ENCODE data around the gene HAUS5.

The HAUS5 gene

DNA sequence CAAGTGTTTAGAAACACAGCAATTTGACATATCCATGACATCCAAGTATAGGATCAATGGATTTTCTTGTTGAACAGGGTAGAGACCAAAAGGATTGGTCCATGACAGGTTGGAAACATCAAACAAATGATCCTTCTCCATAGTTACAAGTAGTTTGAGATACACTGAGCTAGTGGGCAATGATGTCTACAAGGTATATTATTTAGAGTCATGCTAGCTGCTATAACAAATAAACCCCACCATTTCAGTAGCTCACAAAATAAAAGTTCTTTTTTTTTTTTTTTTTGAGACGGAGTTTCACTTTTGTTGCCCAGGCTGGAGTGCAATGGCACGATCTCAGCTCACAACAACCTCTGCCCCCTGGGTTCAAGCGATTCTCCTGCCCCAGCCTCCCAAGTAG is 4.9 kb upstream of the HAUS5 start:
- peaks cover 0 to 3% of the 10 kb centered on the region in 2 donors for H3K9me3 ChIP-seq (ENCODE audit: control insufficient read depth in 2 of 2, low read length in 2 of 2)
- H3K36me3 ChIP-seq (ENCODE audit: control insufficient read depth in 2 of 2, insufficient read depth in 2 of 2, low read length in 2 of 2): no peaks in the 10 kb centered on the region
- H3K9ac ChIP-seq (ENCODE audit: low read depth in 1 of 2, low read length in 2 of 2): no peak overlapping the region
- H3K27ac ChIP-seq (ENCODE audit: low read depth in 2 of 2, low read length in 2 of 2): no peak overlapping the region
- peaks cover 0 to 7% of the 10 kb centered on the region in 2 donors for H3K4me1 ChIP-seq (ENCODE audit: control insufficient read depth in 2 of 2, insufficient read depth in 2 of 2, low read length in 2 of 2)
- H3K4me3 ChIP-seq (ENCODE audit: low read length in 2 of 2): no peak overlapping the region
- H3K27me3 ChIP-seq (ENCODE audit: control insufficient read depth in 2 of 2, insufficient read depth in 2 of 2, low read length in 2 of 2): no peaks in the 10 kb centered on the region

DNA sequence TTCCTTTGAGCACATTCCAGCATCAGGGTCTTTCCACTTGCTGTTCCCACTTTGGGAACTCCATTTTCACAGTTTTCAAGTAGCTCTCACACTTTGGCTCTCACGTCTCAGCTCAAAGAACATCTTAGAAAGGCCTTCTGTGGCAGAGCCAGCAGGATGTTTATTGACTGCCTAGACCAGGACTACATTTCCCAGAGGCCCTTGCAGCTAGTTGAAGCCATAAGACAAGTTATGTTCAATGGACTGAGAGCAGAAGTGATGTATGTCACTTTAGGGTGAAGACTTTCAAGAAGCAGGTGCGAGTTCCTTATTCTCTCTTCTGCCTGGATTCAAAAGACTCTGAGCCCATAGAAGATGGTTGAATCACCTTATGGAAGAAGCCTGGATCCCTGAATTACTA is 4.3 kb upstream of the HAUS5 start:
- H3K27ac ChIP-seq (ENCODE audit: low read depth in 2 of 2, low read length in 2 of 2): no peak overlapping the region
- no peaks in the 10 kb centered on the region for H3K36me3 ChIP-seq (ENCODE audit: control insufficient read depth in 2 of 2, insufficient read depth in 2 of 2, low read length in 2 of 2)
- H3K4me3 ChIP-seq (ENCODE audit: low read length in 2 of 2): no peak overlapping the region
- H3K27me3 ChIP-seq (ENCODE audit: control insufficient read depth in 2 of 2, insufficient read depth in 2 of 2, low read length in 2 of 2): no peaks in the 10 kb centered on the region
- peaks cover 0 to 3% of the 10 kb centered on the region in 2 donors for H3K9me3 ChIP-seq (ENCODE audit: control insufficient read depth in 2 of 2, low read length in 2 of 2)
- peaks cover 5 to 12% of the 10 kb centered on the region in 2 donors for H3K4me1 ChIP-seq (ENCODE audit: control insufficient read depth in 2 of 2, insufficient read depth in 2 of 2, low read length in 2 of 2)
- no peak overlapping the region for H3K9ac ChIP-seq (ENCODE audit: low read depth in 1 of 2, low read length in 2 of 2)

GRCh38 chr19:35609851-35610353 is 2.6 kb upstream of the HAUS5 start:
- Histone ChIP-seq H3K9me3 (ENCODE audit: control insufficient read depth in 2 of 2, low read length in 2 of 2) (peaks cover 0 to 3% of the 10 kb centered on the region in 2 donors), H3K4me3 (ENCODE audit: low read length in 2 of 2) (no peak overlapping the region), H3K9ac (ENCODE audit: low read depth in 1 of 2, low read length in 2 of 2) (no peak overlapping the region), H3K27me3 (ENCODE audit: control insufficient read depth in 2 of 2, insufficient read depth in 2 of 2, low read length in 2 of 2) (no peaks in the 10 kb centered on the region), H3K27ac (ENCODE audit: low read depth in 2 of 2, low read length in 2 of 2) (peak overlapping the region in 1 of 2 donors; percentile 16), H3K4me1 (ENCODE audit: control insufficient read depth in 2 of 2, insufficient read depth in 2 of 2, low read length in 2 of 2) (peaks cover 5 to 12% of the 10 kb centered on the region in 2 donors), H3K36me3 (ENCODE audit: control insufficient read depth in 2 of 2, insufficient read depth in 2 of 2, low read length in 2 of 2) (no peaks in the 10 kb centered on the region)

DNA sequence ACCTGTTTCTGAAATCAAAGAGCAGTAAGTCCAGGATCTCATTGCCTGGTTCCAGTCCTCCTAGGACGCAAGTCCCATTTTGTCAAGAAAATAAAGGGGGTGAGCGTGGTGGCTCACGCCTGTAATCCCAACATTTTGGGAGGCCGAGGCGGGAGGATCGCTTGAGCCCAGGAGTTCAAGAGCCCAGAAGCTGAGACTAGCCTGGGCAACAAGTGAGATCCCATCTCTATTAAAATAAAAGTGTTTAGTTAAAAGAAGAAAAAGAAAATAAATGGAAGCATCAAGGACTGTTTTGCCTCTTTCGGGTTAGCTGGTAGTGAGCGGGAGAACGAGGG is 344 bp upstream of the HAUS5 start:
- peaks cover 2 to 4% of the 10 kb centered on the region in 2 donors for H3K36me3 ChIP-seq (ENCODE audit: control insufficient read depth in 2 of 2, insufficient read depth in 2 of 2, low read length in 2 of 2)
- peaks cover 5 to 12% of the 10 kb centered on the region in 2 donors for H3K4me1 ChIP-seq (ENCODE audit: control insufficient read depth in 2 of 2, insufficient read depth in 2 of 2, low read length in 2 of 2)
- peaks cover 0 to 3% of the 10 kb centered on the region in 2 donors for H3K9me3 ChIP-seq (ENCODE audit: control insufficient read depth in 2 of 2, low read length in 2 of 2)
- H3K4me3 ChIP-seq (ENCODE audit: low read length in 2 of 2): peak overlapping the region; percentile 80 to 82
- H3K9ac ChIP-seq (ENCODE audit: low read depth in 1 of 2, low read length in 2 of 2): peak overlapping the region in 1 of 2 donors; percentile 31
- no peak overlapping the region for H3K27ac ChIP-seq (ENCODE audit: low read depth in 2 of 2, low read length in 2 of 2)
- no peaks in the 10 kb centered on the region for H3K27me3 ChIP-seq (ENCODE audit: control insufficient read depth in 2 of 2, insufficient read depth in 2 of 2, low read length in 2 of 2)

DNA sequence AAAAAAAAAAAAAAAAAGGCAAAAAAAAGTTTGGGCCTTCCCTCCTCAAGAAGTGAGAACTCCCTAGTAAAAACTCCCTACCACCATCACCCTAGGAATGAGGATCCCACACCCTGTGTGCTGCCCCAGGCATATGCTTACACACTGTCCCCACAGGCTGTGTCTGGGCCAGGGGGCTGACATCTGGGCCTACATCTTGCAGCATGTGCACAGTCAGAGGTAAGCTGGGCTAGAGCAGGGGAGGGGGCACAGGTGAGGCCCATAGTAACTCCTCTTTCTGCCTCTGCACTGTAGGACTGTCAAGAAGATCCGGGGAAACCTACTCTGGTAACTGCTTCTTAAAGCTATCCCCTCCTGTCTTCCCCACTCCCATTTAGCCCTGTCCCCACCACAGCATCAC is 1.0 kb downstream of the HAUS5 start:
- H3K4me3 ChIP-seq (ENCODE audit: low read length in 2 of 2): no peak overlapping the region
- H3K36me3 ChIP-seq (ENCODE audit: control insufficient read depth in 2 of 2, insufficient read depth in 2 of 2, low read length in 2 of 2): peaks cover 2 to 4% of the 10 kb centered on the region in 2 donors
- no peaks in the 10 kb centered on the region for H3K9me3 ChIP-seq (ENCODE audit: control insufficient read depth in 2 of 2, low read length in 2 of 2)
- H3K27ac ChIP-seq (ENCODE audit: low read depth in 2 of 2, low read length in 2 of 2): no peak overlapping the region
- peaks cover 5 to 12% of the 10 kb centered on the region in 2 donors for H3K4me1 ChIP-seq (ENCODE audit: control insufficient read depth in 2 of 2, insufficient read depth in 2 of 2, low read length in 2 of 2)
- H3K9ac ChIP-seq (ENCODE audit: low read depth in 1 of 2, low read length in 2 of 2): no peak overlapping the region
- no peaks in the 10 kb centered on the region for H3K27me3 ChIP-seq (ENCODE audit: control insufficient read depth in 2 of 2, insufficient read depth in 2 of 2, low read length in 2 of 2)

GRCh38 chr19:35615036-35615435 is 2.5 kb downstream of the HAUS5 start:
- H3K36me3 ChIP-seq (ENCODE audit: control insufficient read depth in 2 of 2, insufficient read depth in 2 of 2, low read length in 2 of 2): peaks cover 2 to 4% of the 10 kb centered on the region in 2 donors
- H3K27me3 ChIP-seq (ENCODE audit: control insufficient read depth in 2 of 2, insufficient read depth in 2 of 2, low read length in 2 of 2): no peaks in the 10 kb centered on the region

GRCh38 chr19:35618857-35619256 is 6.3 kb downstream of the HAUS5 start:
- Histone ChIP-seq H3K4me3 (ENCODE audit: low read length in 2 of 2) (no peak overlapping the region), H3K27me3 (ENCODE audit: control insufficient read depth in 2 of 2, insufficient read depth in 2 of 2, low read length in 2 of 2) (no peaks in the 10 kb centered on the region), H3K36me3 (ENCODE audit: control insufficient read depth in 2 of 2, insufficient read depth in 2 of 2, low read length in 2 of 2) (peaks cover 2 to 4% of the 10 kb centered on the region in 2 donors), H3K9ac (ENCODE audit: low read depth in 1 of 2, low read length in 2 of 2) (no peak overlapping the region), H3K9me3 (ENCODE audit: control insufficient read depth in 2 of 2, low read length in 2 of 2) (no peaks in the 10 kb centered on the region), H3K4me1 (ENCODE audit: control insufficient read depth in 2 of 2, insufficient read depth in 2 of 2, low read length in 2 of 2) (no peaks in the 10 kb centered on the region), H3K27ac (ENCODE audit: low read depth in 2 of 2, low read length in 2 of 2) (no peak overlapping the region)

More at GRCh38 chr19:35615036-35615435, 2.5 kb downstream of the HAUS5 start:
- H3K9me3 ChIP-seq (ENCODE audit: control insufficient read depth in 2 of 2, low read length in 2 of 2): no peaks in the 10 kb centered on the region
- H3K9ac ChIP-seq (ENCODE audit: low read depth in 1 of 2, low read length in 2 of 2): no peak overlapping the region
- no peak overlapping the region for H3K27ac ChIP-seq (ENCODE audit: low read depth in 2 of 2, low read length in 2 of 2)
- H3K4me1 ChIP-seq (ENCODE audit: control insufficient read depth in 2 of 2, insufficient read depth in 2 of 2, low read length in 2 of 2): peaks cover 5 to 12% of the 10 kb centered on the region in 2 donors
- no peak overlapping the region for H3K4me3 ChIP-seq (ENCODE audit: low read length in 2 of 2)

DNA sequence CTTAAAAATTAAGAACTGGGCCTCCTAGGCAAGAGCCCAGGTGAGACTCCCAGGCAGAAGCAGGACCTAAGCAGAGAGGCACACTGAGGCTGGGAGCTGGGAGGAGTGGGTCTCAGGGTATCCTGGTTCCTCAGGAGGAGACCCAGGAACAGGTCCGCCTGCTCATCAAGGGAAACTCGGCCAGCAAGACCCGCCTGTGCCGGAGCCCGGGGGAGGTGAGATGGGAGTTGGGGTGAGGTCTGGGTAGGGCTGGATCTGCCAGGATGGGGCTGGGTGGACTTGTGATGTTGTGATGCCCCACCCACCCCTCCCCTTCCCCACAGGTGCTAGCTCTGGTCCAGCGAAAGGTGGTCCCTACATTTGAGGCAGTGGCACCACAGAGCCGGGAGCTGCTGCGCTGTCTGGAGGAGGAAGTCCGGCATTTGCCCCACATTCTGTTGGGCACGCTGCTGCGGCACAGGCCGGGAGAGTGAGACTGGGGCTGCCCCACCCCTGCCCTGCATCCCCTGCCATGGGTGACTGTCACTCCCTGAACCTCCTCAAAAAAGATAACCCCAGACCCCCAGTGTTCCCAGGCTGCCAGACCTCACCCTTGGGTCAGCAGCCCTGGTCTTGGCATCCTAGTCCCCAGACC is 6.9 kb downstream of the HAUS5 start:
- Histone ChIP-seq H3K9me3 (ENCODE audit: control insufficient read depth in 2 of 2, low read length in 2 of 2) (no peaks in the 10 kb centered on the region), H3K36me3 (ENCODE audit: control insufficient read depth in 2 of 2, insufficient read depth in 2 of 2, low read length in 2 of 2) (peaks cover 2 to 4% of the 10 kb centered on the region in 2 donors), H3K4me1 (ENCODE audit: control insufficient read depth in 2 of 2, insufficient read depth in 2 of 2, low read length in 2 of 2) (no peaks in the 10 kb centered on the region), H3K27ac (ENCODE audit: low read depth in 2 of 2, low read length in 2 of 2) (no peak overlapping the region), H3K4me3 (ENCODE audit: low read length in 2 of 2) (no peak overlapping the region), H3K27me3 (ENCODE audit: control insufficient read depth in 2 of 2, insufficient read depth in 2 of 2, low read length in 2 of 2) (no peaks in the 10 kb centered on the region), H3K9ac (ENCODE audit: low read depth in 1 of 2, low read length in 2 of 2) (no peak overlapping the region)

- H3K4me3 ChIP-seq (ENCODE audit: low read length in 2 of 2): no peak overlapping the region
- no peaks in the 10 kb centered on the region for H3K9me3 ChIP-seq (ENCODE audit: control insufficient read depth in 2 of 2, low read length in 2 of 2)
- no peak overlapping the region for H3K9ac ChIP-seq (ENCODE audit: low read depth in 1 of 2, low read length in 2 of 2)
- no peaks in the 10 kb centered on the region for H3K4me1 ChIP-seq (ENCODE audit: control insufficient read depth in 2 of 2, insufficient read depth in 2 of 2, low read length in 2 of 2)
- H3K36me3 ChIP-seq (ENCODE audit: control insufficient read depth in 2 of 2, insufficient read depth in 2 of 2, low read length in 2 of 2): peaks cover 2 to 4% of the 10 kb centered on the region in 2 donors
- no peaks in the 10 kb centered on the region for H3K27me3 ChIP-seq (ENCODE audit: control insufficient read depth in 2 of 2, insufficient read depth in 2 of 2, low read length in 2 of 2)
- H3K27ac ChIP-seq (ENCODE audit: low read depth in 2 of 2, low read length in 2 of 2): no peak overlapping the region
Measured at GRCh38 chr19:35620001-35620400, 7.5 kb downstream of the HAUS5 start.

DNA sequence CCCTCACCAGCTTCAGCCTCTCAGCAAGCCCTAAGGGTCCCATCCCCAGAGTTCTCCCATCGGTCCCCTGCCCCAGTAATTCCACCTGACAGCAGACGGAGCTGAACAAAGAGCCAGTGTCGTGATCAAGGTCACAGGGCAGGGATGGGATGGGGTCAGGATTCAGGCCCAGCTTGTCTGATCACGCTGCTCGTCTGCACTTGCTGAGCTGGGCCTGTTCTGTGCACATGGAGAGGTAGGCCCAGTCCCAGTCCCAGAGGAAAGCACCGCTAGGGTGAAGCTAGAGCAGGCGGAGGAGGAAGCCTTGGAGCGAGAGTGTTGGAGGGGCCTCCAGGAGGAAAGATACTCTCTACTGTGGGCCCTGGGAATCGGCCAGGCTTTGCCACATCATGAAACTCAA is 9.2 kb downstream of the HAUS5 start:
- Histone ChIP-seq H3K27me3 (ENCODE audit: control insufficient read depth in 2 of 2, insufficient read depth in 2 of 2, low read length in 2 of 2) (no peaks in the 10 kb centered on the region), H3K9ac (ENCODE audit: low read depth in 1 of 2, low read length in 2 of 2) (no peak overlapping the region), H3K36me3 (ENCODE audit: control insufficient read depth in 2 of 2, insufficient read depth in 2 of 2, low read length in 2 of 2) (peaks cover 1 to 3% of the 10 kb centered on the region in 2 donors), H3K9me3 (ENCODE audit: control insufficient read depth in 2 of 2, low read length in 2 of 2) (no peaks in the 10 kb centered on the region), H3K4me1 (ENCODE audit: control insufficient read depth in 2 of 2, insufficient read depth in 2 of 2, low read length in 2 of 2) (no peaks in the 10 kb centered on the region), H3K27ac (ENCODE audit: low read depth in 2 of 2, low read length in 2 of 2) (no peak overlapping the region), H3K4me3 (ENCODE audit: low read length in 2 of 2) (no peak overlapping the region)

All from mucosa of rectum (tissue), 2 donors.